ENCODE data around the gene LBP. TPM values are rescaled to one million over a fixed set of nuclear protein-coding genes. Genes with fewer than 3 reads are reported as not detected.

The LBP gene
- polyA plus RNA-seq, 1 experiment, result not detected

DNA sequence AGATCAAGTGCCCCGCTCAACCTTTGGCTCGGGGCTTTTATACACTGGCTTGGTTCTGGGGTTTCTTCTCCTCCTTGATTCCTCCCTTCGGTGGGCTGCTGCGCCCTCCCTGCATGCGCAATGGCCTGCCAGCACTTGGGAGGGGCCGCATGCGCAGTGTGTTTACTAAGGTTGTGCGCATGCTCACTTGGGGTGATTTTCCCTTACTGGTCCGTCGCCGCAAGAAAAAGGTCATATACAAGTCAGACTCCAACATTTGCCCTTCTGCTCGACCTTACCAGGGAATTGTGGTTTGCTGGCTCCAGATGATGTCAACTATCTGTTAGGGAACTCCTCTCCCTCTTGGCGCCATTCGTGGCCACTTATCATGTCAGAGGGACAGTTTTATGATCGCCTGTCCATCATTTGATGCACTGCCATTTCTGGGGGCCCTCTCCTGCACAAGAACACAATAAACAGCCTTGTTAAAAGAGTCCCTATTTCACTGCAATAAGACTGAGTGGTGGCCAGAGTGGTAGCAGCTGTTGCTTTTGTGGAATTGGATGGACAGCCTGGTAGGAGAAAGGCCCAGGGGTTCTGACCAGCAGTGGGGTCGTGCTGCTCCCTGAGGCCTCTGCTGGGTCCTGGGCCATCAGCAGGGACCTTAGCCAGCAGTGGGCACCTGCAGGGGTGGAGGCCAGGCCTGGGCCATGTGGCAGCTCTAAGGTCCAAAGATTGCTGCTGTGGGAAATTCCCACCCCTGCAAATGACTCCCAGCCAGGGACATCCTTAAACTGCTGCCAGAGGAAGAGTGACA is 2.8 kb upstream of the LBP start:
- TF ChIP-seq, protein P1, sequence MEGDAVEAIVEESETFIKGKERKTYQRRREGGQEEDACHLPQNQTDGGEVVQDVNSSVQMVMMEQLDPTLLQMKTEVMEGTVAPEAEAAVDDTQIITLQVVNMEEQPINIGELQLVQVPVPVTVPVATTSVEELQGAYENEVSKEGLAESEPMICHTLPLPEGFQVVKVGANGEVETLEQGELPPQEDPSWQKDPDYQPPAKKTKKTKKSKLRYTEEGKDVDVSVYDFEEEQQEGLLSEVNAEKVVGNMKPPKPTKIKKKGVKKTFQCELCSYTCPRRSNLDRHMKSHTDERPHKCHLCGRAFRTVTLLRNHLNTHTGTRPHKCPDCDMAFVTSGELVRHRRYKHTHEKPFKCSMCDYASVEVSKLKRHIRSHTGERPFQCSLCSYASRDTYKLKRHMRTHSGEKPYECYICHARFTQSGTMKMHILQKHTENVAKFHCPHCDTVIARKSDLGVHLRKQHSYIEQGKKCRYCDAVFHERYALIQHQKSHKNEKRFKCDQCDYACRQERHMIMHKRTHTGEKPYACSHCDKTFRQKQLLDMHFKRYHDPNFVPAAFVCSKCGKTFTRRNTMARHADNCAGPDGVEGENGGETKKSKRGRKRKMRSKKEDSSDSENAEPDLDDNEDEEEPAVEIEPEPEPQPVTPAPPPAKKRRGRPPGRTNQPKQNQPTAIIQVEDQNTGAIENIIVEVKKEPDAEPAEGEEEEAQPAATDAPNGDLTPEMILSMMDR (IDR thresholded peaks at IDR 0.05; ENCODE audit: low read depth, low read length), result no peak
- peak; percentile 18 for DNase-seq (ENCODE audit: low read depth, low spot score)
- Histone ChIP-seq H3K4me3 (ENCODE audit: low read depth, low read length) (peak overlapping the region; percentile 10), H3K27me3 (ENCODE audit: control insufficient read depth, insufficient read depth, low read length) (peaks cover 11% of the 10 kb centered on the region), H3K9me3 (ENCODE audit: control insufficient read depth, insufficient read depth, low read length) (no peaks in the 10 kb centered on the region; the same call in 1 of the 2 replicates), H3K27ac (ENCODE audit: low read depth, low read length) (no peak overlapping the region)
- POLR2A ChIA-PET, result no interaction called here
- CTCF ChIA-PET, result no interaction called here

DNA sequence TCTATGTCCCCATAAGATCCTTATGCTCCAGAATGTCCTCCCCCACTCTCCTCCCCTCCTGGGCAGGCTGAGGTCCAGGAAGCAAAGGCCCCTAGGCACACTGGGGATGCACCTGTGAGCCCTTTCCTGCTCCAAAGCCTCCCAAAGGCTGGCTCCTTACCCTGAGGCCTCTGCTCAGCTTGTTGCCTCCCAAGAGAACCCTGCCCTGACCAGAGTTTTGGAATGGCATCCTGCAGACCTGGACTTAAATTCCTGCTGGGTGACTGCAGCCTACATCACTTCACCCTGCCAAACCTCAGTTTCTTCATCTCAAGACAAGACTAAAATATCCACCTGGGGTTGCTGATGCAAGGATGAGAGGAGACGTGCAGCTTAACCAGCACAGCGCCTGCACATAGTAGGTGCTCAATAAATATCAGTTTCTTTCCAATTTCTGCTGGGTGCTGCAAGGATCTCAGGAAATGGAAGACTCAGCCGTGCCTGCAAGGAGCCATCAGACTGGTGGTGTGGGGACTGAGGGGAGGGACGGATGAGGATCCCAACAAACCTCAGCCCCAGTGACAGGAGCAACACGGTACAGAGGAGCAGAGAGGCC is 2.1 kb upstream of the LBP start:
- CTCF ChIA-PET, result no interaction called here
- H3K27me3 ChIP-seq (ENCODE audit: control insufficient read depth, insufficient read depth, low read length), result peaks cover 11% of the 10 kb centered on the region
- TF ChIP-seq, protein P1 (IDR thresholded peaks at IDR 0.05; ENCODE audit: low read depth, low read length), result no peak
- no peak overlapping the region for H3K4me3 ChIP-seq (ENCODE audit: low read depth, low read length)
- H3K9me3 ChIP-seq (ENCODE audit: control insufficient read depth, insufficient read depth, low read length), result no peaks in the 10 kb centered on the region; the same call in 1 of the 2 replicates
- DNase-seq (ENCODE audit: low read depth, low spot score), result no peak
- POLR2A ChIA-PET, result no interaction called here
- no peak overlapping the region for H3K27ac ChIP-seq (ENCODE audit: low read depth, low read length)

DNA sequence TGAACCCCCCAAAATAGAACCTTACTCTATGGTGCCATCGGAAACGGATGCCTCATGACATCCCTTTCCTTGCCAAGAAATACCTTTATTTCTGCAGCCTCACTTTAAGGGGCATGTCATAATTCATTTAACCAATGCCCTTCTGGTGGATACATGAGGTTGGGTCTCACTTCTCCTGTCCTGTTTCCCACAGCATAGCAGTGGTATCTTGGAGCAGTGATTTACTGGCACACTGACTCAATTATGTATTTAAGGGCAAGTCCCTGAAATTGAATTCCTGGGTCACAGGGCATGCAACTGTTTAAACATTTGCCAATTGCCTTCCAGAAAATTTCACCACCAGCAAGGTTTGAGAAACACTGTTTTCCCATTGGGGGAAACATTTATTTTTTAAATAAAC is 639 bp upstream of the LBP start:
- Histone ChIP-seq H3K27ac (ENCODE audit: low read depth, low read length) (no peak overlapping the region), H3K4me3 (ENCODE audit: low read depth, low read length) (no peak overlapping the region), H3K9me3 (ENCODE audit: control insufficient read depth, insufficient read depth, low read length) (no peaks in the 10 kb centered on the region; the same call in 1 of the 2 replicates), H3K27me3 (ENCODE audit: control insufficient read depth, insufficient read depth, low read length) (peaks cover 19% of the 10 kb centered on the region)
- ChIA-PET CTCF (interaction anchor here (0.6 kb wide), 1 partner anchor 40 kb away, joined by 5 read pairs; no protein-coding TSS in a partner anchor), POLR2A (no interaction called here)
- TF ChIP-seq, protein P1 (IDR thresholded peaks at IDR 0.05; ENCODE audit: low read depth, low read length), result no peak
- DNase-seq (ENCODE audit: low read depth, low spot score), result no peak

DNA sequence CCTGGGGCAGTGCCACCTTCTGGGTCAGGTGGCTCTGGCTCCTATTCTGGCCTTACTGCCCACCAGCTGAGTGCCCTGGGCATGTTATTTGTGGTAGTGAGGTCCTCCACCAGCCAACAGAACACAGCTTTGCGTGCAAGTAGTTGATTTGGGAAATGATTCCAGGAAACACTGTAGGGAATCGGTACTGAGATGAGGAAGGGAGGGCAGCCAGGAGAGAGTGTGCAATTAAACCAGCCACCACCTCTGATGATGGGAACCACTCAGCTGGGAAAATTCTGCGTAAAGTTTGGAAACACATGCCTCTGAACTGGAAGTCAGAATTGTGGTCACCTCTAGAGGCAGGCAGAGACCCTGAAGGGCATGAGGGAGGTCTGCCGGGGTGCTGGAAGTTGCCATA is 459 bp downstream of the LBP start:
- H3K9me3 ChIP-seq (ENCODE audit: control insufficient read depth, insufficient read depth, low read length), result no peaks in the 10 kb centered on the region; the same call in 1 of the 2 replicates
- TF ChIP-seq, protein P1 (IDR thresholded peaks at IDR 0.05; ENCODE audit: low read depth, low read length), result no peak
- CTCF ChIA-PET, result interaction anchor here (0.6 kb wide), 1 partner anchor 551 kb away, joined by 3 read pairs; no protein-coding TSS in a partner anchor
- no peak overlapping the region for H3K4me3 ChIP-seq (ENCODE audit: low read depth, low read length)
- no peak for DNase-seq (ENCODE audit: low read depth, low spot score)
- H3K27ac ChIP-seq (ENCODE audit: low read depth, low read length), result no peak overlapping the region
- peaks cover 19% of the 10 kb centered on the region for H3K27me3 ChIP-seq (ENCODE audit: control insufficient read depth, insufficient read depth, low read length)
- POLR2A ChIA-PET, result interaction anchor here (0.6 kb wide), 1 partner anchor 201 kb away, joined by 11 read pairs; no protein-coding TSS in a partner anchor

DNA sequence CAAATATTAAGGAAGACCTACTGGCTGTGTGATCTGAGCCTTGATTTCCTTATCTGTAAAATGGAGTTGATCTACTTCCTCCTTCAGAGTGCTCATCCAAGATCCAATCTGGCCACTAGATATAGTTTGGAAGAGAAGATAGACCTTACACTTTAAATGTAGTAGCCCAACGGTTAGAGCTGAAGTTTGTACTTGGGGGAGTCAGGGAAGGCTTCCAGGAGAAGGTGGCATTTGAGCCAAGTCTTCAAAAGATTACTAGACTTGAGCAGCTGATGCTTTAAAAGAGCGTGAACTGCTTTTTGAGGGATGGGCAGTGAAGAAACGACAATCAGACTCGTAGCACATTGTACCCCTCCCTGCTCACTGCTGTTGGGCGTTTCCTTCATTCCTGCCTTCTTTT is 3.6 kb downstream of the LBP start:
- TF ChIP-seq, protein P1 (IDR thresholded peaks at IDR 0.05; ENCODE audit: low read depth, low read length), result no peak
- no peak overlapping the region for H3K4me3 ChIP-seq (ENCODE audit: low read depth, low read length)
- no peak overlapping the region for H3K27ac ChIP-seq (ENCODE audit: low read depth, low read length)
- no peaks in the 10 kb centered on the region for H3K9me3 ChIP-seq (ENCODE audit: control insufficient read depth, insufficient read depth, low read length)
- ChIA-PET POLR2A (no interaction called here), CTCF (no interaction called here)
- DNase-seq (ENCODE audit: low read depth, low spot score), result no peak
- peaks cover 19% of the 10 kb centered on the region for H3K27me3 ChIP-seq (ENCODE audit: control insufficient read depth, insufficient read depth, low read length)
